ENCODE data around the gene FAM20C. TPM values are rescaled to one million over a fixed set of nuclear protein-coding genes. Genes with fewer than 3 reads are reported as not detected.
A peak's percentile ranks its signal among the peaks of the same experiment; 100 is the strongest.

Gene FAM20C
- total and polyA plus RNA-seq, 7 donors, result 15.6 to 47.6 (median 28.1) TPM

DNA sequence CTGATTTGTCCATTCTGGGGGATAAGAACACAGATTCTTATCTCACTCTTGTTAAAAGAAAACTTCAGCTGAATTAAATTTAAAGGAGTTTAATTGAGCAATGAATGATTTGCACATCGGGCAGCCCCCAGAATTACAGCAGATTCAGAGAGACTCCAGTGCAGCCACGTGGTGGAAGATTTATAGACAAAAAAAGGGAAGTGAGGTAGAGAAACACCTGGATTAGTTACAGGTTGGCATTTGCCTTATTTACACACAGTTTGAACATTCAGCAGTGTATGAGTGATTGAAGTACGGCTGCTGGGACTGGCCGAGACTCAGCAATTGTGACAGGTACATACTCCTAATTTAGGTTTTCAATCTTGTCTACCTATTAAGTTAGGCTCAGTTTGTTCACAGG is 46.5 kb upstream of the FAM20C start:
- Histone ChIP-seq H3K36me3 (ENCODE audit: insufficient read depth in 1 of 2, low read depth in 1 of 2) (peaks cover 0 to 11% of the 10 kb centered on the region in 2 donors), H3K9me3 (no peaks in the 10 kb centered on the region), H3K4me3 (no peak overlapping the region), H3K27me3 (ENCODE audit: insufficient read depth in 3 of 3, low read length in 2 of 3) (no peaks in the 10 kb centered on the region), H3K27ac (no peak overlapping the region), H3K4me1 (peaks cover 19% of the 10 kb centered on the region)
- 76 to 83% (median 77%) methylated on average over 4 of the region's 4 CpGs for WGBS, 3 donors
- TF ChIP-seq, protein P1, sequence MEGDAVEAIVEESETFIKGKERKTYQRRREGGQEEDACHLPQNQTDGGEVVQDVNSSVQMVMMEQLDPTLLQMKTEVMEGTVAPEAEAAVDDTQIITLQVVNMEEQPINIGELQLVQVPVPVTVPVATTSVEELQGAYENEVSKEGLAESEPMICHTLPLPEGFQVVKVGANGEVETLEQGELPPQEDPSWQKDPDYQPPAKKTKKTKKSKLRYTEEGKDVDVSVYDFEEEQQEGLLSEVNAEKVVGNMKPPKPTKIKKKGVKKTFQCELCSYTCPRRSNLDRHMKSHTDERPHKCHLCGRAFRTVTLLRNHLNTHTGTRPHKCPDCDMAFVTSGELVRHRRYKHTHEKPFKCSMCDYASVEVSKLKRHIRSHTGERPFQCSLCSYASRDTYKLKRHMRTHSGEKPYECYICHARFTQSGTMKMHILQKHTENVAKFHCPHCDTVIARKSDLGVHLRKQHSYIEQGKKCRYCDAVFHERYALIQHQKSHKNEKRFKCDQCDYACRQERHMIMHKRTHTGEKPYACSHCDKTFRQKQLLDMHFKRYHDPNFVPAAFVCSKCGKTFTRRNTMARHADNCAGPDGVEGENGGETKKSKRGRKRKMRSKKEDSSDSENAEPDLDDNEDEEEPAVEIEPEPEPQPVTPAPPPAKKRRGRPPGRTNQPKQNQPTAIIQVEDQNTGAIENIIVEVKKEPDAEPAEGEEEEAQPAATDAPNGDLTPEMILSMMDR (IDR thresholded peaks at IDR 0.05), result no peak
- intact Hi-C loops (cut with DNase I), result no loop called here
- ATAC-seq (no peak), DNase-seq (no peak)

DNA sequence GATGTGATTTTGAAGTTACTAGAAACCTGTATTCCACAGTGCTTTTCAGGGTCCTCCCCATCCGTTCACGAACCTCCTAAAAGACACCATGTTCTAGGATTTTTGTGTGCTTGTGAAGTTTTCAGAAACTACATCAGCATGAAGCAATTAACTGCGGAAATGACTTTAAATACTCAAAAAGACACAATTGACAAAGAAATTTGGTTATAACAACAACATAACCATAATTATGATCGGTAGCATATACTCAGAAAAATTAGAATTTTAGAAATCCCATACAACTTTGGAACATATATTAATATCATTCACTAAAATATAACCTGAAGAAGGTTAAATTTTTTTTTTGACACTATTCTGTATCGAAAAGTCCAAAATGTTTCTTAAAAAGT is 43.8 kb upstream of the FAM20C start:
- no peak for DNase-seq
- no peaks in the 10 kb centered on the region for H3K9me3 ChIP-seq
- no peaks in the 10 kb centered on the region for H3K27me3 ChIP-seq (ENCODE audit: insufficient read depth in 3 of 3, low read length in 2 of 3)
- ATAC-seq, result no peak
- peaks cover 0 to 11% of the 10 kb centered on the region in 2 donors for H3K36me3 ChIP-seq (ENCODE audit: insufficient read depth in 1 of 2, low read depth in 1 of 2)
- TF ChIP-seq, protein P1 (IDR thresholded peaks at IDR 0.05), result no peak
- peak overlapping the region; percentile 69 for H3K4me3 ChIP-seq
- H3K27ac ChIP-seq, result peak overlapping the region; percentile 88
- H3K4me1 ChIP-seq, result peaks cover 12% of the 10 kb centered on the region
- WGBS, 3 donors, result 66 to 76% (median 74%) methylated on average over 5 of the region's 5 CpGs
- intact Hi-C loops (cut with DNase I), result no loop called here

DNA sequence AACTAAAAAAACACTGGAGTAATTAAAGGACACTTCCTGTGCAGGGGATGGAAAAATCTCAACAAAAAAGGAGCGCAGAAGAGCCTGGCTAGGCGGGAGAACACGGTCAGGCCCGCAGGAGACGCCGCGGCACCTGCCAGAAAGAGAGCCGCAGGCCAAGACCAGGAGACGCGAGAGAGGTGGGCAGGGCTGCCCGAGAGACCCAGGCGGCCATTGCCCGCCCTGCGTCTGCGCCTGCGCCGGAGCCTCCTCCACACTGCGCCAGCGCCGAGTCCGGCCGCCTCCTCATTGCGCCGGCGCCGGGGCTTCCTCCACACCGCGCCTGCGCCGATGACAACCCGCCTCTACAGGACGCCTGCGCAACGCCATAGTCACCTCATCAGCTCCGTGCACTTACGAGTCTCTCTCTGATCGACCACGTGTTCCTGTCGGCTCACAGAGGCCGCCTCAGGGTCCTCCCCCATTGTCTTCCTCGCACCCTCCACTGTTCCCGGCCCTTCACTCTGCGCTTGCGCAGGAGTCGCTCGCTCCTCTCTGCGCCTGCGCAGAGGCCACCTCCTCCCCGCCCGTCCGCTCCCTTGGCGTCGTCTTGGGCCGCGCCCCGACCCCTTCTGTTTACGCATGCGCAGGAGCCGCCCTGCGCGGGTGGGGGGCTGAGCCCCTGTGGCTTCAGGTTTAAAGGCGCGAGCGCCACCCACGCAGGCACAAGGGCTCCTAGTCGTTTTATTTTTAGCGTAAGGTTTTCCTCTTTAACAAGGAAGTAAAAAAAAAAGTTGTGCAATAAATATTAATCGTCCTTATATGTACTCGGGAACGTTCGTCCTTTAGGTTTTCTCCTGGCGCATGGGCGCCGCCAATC is 43.2 kb upstream of the FAM20C start:
- TF ChIP-seq, protein P1 (IDR thresholded peaks at IDR 0.05), result no peak
- Histone ChIP-seq H3K4me1 (peaks cover 12% of the 10 kb centered on the region), H3K27ac (peak overlapping the region; percentile 88), H3K36me3 (ENCODE audit: insufficient read depth in 1 of 2, low read depth in 1 of 2) (peaks cover 0 to 11% of the 10 kb centered on the region in 2 donors), H3K4me3 (peak overlapping the region; percentile 69), H3K9me3 (no peaks in the 10 kb centered on the region), H3K27me3 (ENCODE audit: insufficient read depth in 3 of 3, low read length in 2 of 3) (no peaks in the 10 kb centered on the region)
- intact Hi-C loops (cut with DNase I), result no loop called here
- ATAC-seq (peak; percentile 92 to 95 (median 95)), DNase-seq (peak; percentile 98 to 99)
- WGBS, 3 donors, result 0% methylated on average over 68 to 74 of the region's 74 CpGs

DNA sequence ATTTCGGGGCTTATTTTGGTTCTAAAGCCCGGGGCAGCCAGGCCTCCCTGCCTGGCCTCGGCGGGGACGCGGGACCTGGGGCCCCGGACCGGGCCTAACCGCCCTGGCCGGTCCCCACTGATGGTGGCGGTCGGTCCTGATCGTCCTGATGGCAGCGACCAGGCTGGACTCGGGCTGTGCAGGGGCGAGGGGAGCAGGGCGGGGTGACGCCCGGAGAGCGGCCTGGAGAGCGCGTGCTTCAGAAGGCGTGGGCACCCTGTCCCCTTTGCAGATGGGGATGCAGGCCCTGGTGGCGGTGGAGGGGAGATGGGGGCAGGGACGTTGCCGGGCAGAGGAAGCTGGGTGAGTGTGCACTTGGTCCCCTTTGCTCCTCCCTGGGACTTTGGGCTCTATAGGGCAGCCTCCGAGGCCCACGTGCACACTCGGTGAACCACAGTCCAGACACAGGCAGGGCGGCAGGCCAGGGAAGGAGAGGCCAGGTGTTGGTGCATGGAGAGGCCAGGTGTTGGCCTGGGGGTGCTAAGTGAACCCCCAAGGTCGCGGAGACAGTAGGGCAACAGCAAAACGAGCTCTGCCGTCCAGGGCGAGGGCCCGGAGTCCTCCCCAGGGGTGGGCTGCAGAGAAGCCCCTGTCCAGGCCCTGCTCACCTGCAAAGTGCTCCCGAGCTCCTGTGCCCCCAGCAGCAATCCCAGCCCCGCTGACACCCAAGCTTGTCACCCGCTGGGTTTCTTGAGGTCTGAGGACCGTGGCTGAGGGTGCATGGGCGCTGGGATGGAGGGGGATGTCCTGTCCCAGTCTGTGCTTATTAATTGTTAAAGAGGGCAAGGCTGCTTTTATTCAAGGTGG is 42.4 kb upstream of the FAM20C start:
- TF ChIP-seq, protein P1 (IDR thresholded peaks at IDR 0.05), result no peak
- Histone ChIP-seq H3K4me1 (peaks cover 12% of the 10 kb centered on the region), H3K27me3 (ENCODE audit: insufficient read depth in 3 of 3, low read length in 2 of 3) (no peaks in the 10 kb centered on the region), H3K27ac (peak overlapping the region; percentile 88), H3K4me3 (peak overlapping the region; percentile 69), H3K9me3 (no peaks in the 10 kb centered on the region), H3K36me3 (ENCODE audit: insufficient read depth in 1 of 2, low read depth in 1 of 2) (peaks cover 0 to 11% of the 10 kb centered on the region in 2 donors)
- DNase-seq (peak; percentile 68 to 79), ATAC-seq (peak; percentile 34 to 56 (median 39))
- 28 to 36% (median 32%) methylated on average over 37 to 41 of the region's 41 CpGs for WGBS, 3 donors
- intact Hi-C loops (cut with DNase I), result loop anchor here in 1 of 2 donors (5.0 kb wide), 1 partner anchor 42 kb away; the partner anchor contains the start of gene FAM20C

Measured in psoas muscle (tissue), 8 donors.